K562 treated with DMSO at 1 percent for 24 hours (cell line): Measurements from ENCODE around the gene DPY30. TPM values are rescaled to one million over a fixed set of nuclear protein-coding genes. Genes with fewer than 3 reads are reported as not detected.

Experiments used
- total RNA-seq: library from RNA; unstranded; fragments of 300-600 nt; gene quantifications from 2 replicates; pipeline ENCODE4 v1.2.3, GENCODE V29; 2022; ENCODE audit warnings: low read depth; ENCODE audit not compliant: insufficient read depth

DPY30 gene
- 94.5 and 100 TPM in 2 replicates for total RNA-seq

DNA sequence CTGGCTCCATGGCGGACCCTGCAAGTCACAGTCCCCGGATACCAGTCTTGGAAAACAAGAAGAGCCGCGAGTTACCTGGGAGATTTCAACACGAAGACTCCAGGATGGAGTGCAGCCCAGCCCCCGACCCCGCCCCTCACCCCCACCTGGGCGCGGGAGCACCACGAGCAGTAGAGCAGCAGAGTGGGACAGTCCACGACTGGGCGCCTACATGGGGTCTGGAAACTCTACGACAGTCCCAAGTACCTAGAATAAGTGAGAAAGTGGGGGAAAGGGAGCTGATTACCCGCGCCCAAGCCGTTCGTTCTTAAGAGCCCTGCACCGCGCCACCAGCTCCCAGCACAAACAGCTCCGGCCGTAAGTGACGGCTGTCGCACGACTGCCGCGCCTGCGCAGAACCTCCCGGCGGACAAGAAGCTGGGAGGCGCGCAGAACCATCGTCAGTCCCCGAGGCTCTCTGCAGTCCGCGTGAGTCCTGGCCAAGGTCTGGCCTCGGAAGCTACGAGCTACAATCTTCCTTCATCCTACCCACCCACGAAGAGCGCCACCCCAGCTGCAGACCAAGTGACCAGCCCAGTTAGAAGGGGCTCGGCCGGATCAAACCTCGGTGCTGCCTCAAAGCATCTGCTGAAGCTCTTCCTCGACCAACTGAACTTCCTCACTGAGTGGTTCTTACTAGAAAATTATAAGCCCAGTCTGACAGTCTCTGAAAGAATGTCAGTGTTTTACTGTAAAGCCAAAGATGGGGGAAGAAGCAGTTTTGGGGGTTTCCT, at the start of gene DPY30:
Gene DPY30 (minus strand): TSS at position 359 of the 773 bp plus-strand sequence. CDS start 349 bp downstream, at position 10.

DNA sequence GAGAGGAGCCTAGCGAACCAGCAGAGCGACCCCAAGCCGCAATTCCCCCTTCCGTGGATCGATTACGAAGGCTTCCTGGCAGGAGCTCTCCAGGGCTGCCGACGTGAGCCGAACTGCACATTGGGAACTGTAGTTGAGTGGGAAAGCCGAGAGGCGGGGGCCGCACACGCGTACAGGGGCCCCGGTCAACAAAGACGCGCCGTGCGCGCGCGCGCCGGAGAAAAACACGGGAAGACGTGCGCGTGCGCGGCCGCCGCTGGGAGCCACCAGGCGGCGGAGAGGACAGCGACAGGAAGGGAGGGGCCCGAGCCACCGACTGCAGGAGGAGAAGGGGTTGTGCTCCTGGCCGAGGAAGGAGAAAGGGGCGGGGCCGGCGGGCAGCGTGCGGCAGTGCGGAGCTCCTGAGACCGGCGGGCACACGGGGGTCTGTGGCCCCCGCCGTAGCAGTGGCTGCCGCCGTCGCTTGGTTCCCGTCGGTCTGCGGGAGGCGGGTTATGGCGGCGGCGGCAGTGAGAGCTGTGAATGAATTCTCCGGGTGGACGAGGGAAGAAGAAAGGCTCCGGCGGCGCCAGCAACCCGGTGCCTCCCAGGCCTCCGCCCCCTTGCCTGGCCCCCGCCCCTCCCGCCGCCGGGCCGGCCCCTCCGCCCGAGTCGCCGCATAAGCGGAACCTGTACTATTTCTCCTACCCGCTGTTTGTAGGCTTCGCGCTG, 23.9 kb upstream of the DPY30 start, which contains the start of gene SPAST:
Gene SPAST (plus strand): TSS at position 247 of the 711 bp plus-strand sequence. CDS start 276 bp downstream, at position 523.

DNA sequence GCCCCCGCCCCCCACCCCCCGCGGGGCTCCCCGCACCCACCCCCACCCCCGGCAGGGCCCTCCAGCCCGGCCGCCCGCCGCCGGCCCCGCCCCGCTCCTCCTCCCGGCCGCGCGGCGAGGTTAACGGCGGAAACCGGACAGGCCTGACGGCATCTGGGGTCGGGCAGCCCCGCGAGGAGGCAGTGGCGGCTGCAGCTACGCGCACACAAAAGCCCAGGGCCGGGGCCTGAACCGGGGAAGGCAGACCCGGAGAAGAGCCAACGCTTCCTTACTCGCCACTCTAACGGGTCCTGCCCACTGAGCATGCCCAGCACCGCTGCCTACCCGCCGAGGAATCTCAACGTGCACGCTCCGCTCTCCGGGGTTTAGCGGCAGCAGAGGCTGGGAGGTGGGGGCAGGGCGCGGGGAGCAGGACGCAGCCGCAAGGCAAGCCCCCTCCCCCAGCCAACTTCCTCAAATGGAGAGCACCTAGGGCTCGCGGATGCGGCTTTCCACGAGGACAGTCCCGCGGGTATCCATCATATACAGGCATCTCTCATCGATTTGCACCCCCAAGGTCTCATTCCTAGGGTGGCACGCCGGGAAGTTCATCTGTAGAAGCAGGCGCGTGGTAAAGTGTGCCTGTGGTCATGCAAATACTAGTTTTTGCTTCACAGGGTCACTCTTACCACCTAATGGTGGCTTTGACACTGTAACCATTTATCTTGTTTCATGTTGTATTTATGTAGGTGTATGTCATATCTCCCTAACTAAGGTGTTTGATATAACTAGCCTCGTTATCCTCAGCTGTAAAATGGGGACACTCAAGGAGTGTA, 28.7 kb downstream of the DPY30 start, which contains the start of gene MEMO1:
Gene MEMO1 (minus strand): TSS at position 339 of the 815 bp plus-strand sequence. CDS start 761 bp downstream, outside the sequence.

Other genes starting within 250 kb of the DPY30 start
- gene MEMO1, start 28.8 kb downstream of the DPY30 start, total RNA-seq = 26.8 and 27.1 TPM in 2 replicates
- 8.8 and 10.1 TPM in 2 replicates for gene SPAST, start 23.8 kb upstream of the DPY30 start, total RNA-seq
- 10.2 and 10.6 TPM in 2 replicates for gene SLC30A6, start 126.1 kb upstream of the DPY30 start, total RNA-seq
- 0.31 and 0.41 TPM in 2 replicates for gene NLRC4, start 225.1 kb upstream of the DPY30 start, total RNA-seq
- 10.6 and 24.5 TPM in 2 replicates for gene YIPF4, start 238.1 kb upstream of the DPY30 start, total RNA-seq